ENCODE measurements around the gene WDR38. TPM values are rescaled to one million over a fixed set of nuclear protein-coding genes. Genes with fewer than 3 reads are reported as not detected.

WDR38 gene
- total and polyA plus RNA-seq, 2 of the 13 experiments (the other 11 are each of a cell fraction or from before 2014, with no cell fraction given) = not detected

DNA sequence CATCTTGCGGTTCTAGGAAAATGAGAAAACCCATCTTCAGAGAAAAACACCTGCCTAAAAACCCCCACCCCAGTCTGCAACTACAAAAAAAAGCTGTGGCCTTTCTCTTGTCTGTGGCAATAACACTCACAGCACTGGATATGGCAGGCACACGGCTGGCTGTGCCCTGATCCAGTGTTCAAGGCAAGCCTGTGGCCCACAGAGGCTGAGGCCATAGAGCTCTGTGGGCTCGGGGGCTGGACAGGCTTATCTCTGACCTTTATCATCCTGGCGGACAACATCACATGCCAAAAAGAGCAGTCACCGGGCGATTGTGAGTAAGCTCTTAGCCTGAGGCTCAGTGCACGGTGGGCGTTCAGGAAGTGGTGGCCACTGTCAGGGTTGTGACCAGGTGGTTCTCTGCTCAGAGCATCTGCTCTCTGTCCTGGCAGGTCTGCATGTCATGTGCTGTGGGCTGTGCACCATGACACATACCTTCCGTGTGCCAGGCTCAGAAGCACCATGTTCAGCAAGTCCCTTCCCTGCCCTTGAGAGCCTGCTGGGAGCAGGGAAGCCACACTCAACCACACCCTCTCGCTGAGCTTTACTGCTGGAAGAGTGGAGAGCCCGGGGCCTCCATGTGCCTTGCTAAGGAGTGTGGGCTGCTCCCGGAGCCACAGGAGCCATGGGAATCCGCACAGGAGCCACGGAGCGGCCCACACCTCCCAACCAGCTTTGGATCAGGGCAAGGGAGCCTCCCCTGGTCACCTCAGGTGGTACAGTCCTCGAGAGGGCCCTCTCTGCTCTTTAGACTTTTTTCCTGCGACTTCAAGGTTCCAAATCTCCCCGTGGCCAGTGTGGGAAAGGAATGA is 34.6 kb upstream of the WDR38 start (continued):
- TF ChIP-seq, protein P1, sequence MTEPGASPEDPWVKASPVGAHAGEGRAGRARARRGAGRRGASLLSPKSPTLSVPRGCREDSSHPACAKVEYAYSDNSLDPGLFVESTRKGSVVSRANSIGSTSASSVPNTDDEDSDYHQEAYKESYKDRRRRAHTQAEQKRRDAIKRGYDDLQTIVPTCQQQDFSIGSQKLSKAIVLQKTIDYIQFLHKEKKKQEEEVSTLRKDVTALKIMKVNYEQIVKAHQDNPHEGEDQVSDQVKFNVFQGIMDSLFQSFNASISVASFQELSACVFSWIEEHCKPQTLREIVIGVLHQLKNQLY (CRISPR knock-in tag; IDR thresholded peaks at IDR 0.05) = peak; percentile 46; the same call in 1 of the 2 replicates
- TF ChIP-seq ZNF282 (IDR thresholded peaks at IDR 0.05; ENCODE audit: partially characterized antibody) (no peak), HHEX (CRISPR knock-in tag; IDR thresholded peaks at IDR 0.05) (no peak), ARID2 (CRISPR knock-in tag; IDR thresholded peaks at IDR 0.05; ENCODE audit: borderline replicate concordance) (no peak), SPEN (CRISPR knock-in tag; IDR thresholded peaks at IDR 0.05; ENCODE audit: low read depth) (peak; percentile 68; the same call in 1 of the 2 replicates), PITX1 (CRISPR knock-in tag; IDR thresholded peaks at IDR 0.05) (peak; percentile 36; the same call in 1 of the 2 replicates), MXI1 (IDR thresholded peaks at IDR 0.05; ENCODE audit: borderline replicate concordance, low read depth, low read length) (peak; percentile 40; the same call in 1 of the 3 replicates), CBX5 (CRISPR knock-in tag; IDR thresholded peaks at IDR 0.05; ENCODE audit: borderline replicate concordance) (no peak), ZFYVE20 (CRISPR knock-in tag; IDR thresholded peaks at IDR 0.05; ENCODE audit: borderline replicate concordance, low read depth) (no peak), ZBTB21 (CRISPR knock-in tag; IDR thresholded peaks at IDR 0.05) (no peak), ZNF121 (CRISPR knock-in tag; IDR thresholded peaks at IDR 0.05) (peak; percentile 12; the same call in 1 of the 2 replicates), ETV5 (CRISPR knock-in tag; IDR thresholded peaks at IDR 0.05; ENCODE audit: borderline replicate concordance) (peak; percentile 67; the same call in 1 of the 2 replicates), ZNF143 (CRISPR knock-in tag; IDR thresholded peaks at IDR 0.05) (peak; percentile 60; the same call in 1 of the 2 replicates), MED8 (CRISPR knock-in tag; IDR thresholded peaks at IDR 0.05; ENCODE audit: insufficient replicate concordance) (no peak)
- TF ChIP-seq, protein P2, sequence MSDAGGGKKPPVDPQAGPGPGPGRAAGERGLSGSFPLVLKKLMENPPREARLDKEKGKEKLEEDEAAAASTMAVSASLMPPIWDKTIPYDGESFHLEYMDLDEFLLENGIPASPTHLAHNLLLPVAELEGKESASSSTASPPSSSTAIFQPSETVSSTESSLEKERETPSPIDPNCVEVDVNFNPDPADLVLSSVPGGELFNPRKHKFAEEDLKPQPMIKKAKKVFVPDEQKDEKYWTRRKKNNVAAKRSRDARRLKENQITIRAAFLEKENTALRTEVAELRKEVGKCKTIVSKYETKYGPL (CRISPR knock-in tag; IDR thresholded peaks at IDR 0.05) = peak; percentile 31; the same call in 1 of the 2 replicates
- TF ChIP-seq, protein P3, sequence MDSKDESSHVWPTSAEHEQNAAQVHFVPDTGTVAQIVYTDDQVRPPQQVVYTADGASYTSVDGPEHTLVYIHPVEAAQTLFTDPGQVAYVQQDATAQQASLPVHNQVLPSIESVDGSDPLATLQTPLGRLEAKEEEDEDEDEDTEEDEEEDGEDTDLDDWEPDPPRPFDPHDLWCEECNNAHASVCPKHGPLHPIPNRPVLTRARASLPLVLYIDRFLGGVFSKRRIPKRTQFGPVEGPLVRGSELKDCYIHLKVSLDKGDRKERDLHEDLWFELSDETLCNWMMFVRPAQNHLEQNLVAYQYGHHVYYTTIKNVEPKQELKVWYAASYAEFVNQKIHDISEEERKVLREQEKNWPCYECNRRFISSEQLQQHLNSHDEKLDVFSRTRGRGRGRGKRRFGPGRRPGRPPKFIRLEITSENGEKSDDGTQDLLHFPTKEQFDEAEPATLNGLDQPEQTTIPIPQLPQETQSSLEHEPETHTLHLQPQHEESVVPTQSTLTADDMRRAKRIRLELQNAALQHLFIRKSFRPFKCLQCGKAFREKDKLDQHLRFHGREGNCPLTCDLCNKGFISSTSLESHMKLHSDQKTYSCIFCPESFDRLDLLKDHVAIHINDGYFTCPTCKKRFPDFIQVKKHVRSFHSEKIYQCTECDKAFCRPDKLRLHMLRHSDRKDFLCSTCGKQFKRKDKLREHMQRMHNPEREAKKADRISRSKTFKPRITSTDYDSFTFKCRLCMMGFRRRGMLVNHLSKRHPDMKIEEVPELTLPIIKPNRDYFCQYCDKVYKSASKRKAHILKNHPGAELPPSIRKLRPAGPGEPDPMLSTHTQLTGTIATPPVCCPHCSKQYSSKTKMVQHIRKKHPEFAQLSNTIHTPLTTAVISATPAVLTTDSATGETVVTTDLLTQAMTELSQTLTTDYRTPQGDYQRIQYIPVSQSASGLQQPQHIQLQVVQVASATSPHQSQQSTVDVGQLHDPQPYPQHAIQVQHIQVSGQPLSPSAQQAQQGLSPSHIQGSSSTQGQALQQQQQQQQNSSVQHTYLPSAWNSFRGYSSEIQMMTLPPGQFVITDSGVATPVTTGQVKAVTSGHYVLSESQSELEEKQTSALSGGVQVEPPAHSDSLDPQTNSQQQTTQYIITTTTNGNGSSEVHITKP (CRISPR knock-in tag; IDR thresholded peaks at IDR 0.05; ENCODE audit: low read depth) = peak; percentile 98
- TF ChIP-seq, protein P4, sequence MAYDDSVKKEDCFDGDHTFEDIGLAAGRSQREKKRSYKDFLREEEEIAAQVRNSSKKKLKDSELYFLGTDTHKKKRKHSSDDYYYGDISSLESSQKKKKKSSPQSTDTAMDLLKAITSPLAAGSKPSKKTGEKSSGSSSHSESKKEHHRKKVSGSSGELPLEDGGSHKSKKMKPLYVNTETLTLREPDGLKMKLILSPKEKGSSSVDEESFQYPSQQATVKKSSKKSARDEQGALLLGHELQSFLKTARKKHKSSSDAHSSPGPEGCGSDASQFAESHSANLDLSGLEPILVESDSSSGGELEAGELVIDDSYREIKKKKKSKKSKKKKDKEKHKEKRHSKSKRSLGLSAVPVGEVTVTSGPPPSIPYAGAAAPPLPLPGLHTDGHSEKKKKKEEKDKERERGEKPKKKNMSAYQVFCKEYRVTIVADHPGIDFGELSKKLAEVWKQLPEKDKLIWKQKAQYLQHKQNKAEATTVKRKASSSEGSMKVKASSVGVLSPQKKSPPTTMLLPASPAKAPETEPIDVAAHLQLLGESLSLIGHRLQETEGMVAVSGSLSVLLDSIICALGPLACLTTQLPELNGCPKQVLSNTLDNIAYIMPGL (CRISPR knock-in tag; IDR thresholded peaks at IDR 0.05; ENCODE audit: borderline replicate concordance in 1 of 2, low read depth in 1 of 2) = 0 out of 4 replicates have a peak, but pooled peaks have one; percentile 2 to 32
